Measurements from ENCODE around the gene CHST8.

- TF ChIP-seq CTCF (IDR thresholded peaks at IDR 0.05; ENCODE audit: borderline replicate concordance, extremely low read depth, low read length, poor library complexity, severe bottlenecking) (no peak), EZH2 (IDR thresholded peaks at IDR 0.05; ENCODE audit: borderline replicate concordance, low read depth, low read length, severe bottlenecking) (no peak)
Observed at GRCh38 chr19:33699754-33700407, 78.1 kb downstream of the CHST8 start.
